GM18867 (cell line): ENCODE results near the gene PTGES.
"Not testable (repeated sequence)": the region's sequence is repeated elsewhere in the genome, so short reads cannot be mapped to it uniquely, and the experiment has no call there.

ENCODE experiments used
- ATAC-seq: cut with Tn5 transposase; IDR thresholded peaks from one replicate; pipeline ENCODE4 v1.9.1; 2021; ENCODE audit warnings: mild to moderate bottlenecking, moderate library complexity; ENCODE audit not compliant: unreplicated experiment

Gene PTGES

DNA sequence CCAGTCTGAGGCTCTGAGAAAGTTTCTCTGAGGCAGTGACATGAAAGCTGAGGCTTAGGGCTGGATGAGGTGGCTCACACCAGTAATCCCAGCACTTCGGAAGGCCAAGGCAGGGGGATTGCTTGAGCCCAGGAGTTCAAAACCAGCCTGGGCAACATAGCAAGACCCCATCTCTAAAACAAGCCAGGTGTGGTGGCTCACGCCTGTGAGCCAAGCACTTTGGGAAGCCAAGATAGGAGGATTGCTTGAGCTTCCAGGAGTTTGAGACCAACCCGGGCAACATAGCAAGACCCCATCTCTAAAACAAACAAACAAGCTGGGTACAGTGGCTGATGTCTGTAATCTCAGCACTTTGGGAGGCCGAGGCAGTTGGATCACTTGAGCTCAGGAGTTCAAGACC is 3.8 kb downstream of the PTGES start:
- ATAC-seq = not testable (repeated sequence)

DNA sequence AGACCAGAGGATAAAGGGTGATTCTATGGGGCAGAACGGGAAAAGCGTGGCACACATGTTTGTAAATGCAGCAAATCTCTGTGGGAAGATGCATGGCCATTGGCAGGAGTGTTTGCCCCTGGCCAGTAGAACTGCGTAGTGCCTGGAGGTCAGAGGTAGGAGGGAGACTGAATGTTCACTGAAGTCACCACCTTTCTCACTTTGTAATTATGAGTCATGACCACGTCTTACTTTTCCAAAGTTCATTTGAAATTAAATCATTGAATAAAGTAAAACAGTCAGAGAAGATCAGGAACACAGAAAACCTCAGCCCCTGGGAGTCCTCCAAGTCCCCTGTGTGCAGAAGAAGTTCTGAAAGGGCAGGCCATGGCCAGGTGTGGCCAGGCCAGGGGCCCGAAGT is 4.6 kb downstream of the PTGES start:
- ATAC-seq = no peak

DNA sequence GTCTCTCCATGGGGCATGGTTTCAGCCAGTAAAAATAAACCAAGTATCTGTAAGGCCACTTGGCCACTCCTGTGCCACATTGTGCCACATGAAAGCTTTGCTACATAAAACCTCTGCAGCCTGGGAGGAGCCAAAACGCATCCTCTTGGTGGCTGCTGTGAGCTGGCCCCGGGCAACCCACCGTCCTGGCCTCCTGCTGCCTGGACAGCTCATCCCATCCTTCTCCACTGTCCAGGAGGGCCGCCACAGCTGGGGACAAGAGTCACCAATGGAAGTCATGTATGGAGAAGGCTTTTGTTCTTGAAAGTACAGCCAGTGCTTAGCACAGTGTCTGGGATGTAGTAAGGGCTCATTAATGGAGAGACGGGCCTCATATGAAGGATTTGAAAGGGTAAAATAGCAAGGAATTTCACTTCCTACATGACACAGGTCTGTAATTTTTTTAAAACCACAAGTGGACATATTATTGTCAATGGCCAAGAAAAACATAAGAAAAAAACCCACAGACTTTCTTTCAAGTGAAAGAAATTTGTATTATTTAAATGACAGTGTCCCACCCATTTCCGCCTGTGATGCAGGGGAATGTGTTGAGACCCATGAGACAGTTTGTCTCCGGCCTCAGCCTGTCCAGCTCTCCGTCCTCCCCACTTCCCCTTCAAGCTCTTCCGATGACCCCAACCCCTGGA is 6.6 kb downstream of the PTGES start:
- no peak for ATAC-seq

DNA sequence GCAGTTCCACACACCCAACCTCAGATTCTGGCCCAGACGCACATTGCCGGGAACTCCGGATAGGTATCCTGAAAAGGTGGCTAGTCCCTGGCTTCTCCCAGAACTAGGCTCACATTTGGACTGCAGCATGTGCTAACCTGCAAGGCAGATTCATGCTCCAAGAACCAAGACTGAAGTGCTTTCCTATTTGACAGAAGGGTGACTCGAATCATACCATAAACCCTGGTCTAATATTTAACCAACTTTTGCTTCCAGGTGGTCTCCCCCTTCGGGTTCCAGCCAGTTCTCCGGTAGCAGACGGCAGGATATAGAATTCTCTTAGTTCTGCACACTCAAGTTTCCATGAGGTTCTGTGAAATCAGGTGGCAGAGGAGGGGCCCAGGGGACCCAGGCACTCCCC is 7.6 kb downstream of the PTGES start:
- no peak for ATAC-seq

DNA sequence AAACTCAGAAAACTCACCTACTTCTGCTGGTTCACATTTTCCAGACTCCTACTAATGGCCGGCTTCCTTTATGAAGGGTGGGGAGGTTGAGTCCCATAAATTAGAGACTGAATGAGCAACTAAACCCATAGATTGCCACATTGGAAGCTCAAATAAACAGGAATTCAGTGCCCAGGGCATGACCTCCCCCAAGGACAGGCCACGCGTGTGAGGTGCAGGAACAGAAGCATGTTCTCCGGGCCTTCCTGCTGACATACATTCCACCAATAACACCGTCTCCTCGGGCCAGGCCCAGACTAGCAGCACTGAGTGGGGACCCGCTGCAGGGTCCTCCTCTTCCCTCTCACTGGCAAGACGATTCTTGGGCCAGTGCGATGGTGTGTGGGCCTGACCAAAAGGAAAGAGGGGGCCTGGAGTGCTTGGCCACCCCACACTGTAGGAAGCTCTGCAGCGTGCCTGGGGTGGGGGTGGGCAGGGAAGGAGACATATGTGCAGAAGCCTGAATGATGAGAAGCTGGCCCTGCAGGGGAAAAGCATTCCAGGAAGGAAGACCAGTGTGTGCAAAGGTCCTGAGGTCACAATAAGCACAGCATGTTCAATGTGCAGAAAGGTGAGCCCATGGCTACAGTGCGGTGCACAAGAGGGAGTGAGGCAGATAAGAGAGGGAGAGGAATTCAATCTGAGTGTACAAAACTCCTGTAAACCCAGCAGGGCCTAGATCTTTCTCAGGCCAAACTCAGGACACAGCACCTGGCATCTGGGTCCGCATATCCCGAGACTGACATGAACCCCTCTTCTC is 12.0 kb downstream of the PTGES start:
- ATAC-seq = no peak

DNA sequence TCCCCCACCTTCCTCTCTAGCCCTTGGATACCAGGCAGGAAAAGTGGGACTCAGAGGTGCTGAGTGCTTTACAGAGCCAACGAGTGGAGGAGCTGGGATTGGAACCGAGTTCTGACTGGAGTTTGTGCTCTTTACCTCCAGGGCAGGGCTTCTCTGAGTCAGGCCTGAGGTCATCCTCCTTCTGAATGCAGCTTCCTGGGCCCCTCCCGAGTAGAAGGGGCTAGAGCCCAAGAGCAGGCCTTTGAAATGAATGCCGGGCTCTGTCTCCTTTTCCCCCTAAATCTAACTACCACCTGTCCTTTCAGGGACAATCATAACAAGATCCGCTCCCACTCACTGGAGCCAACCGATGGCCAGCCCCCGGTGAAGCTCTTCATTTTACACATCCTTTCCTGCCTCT is 12.7 kb downstream of the PTGES start:
- no peak for ATAC-seq

DNA sequence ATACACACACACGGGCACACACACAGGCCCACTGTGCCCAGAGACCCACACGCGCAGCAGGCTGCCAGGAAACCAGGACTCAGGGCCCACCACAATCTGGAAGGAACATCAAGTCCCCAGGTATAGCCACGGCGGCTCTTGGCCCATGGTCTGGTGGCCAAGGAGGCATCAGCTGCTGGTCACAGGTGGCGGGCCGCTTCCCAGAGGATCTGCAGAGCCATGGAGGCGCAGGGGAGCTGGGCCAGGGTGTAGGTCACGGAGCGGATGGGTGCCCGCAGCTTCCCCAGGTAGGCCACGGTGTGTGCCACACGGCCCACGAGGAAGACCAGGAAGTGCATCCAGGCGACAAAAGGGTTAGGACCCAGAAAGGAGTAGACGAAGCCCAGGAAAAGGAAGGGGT is 13.4 kb downstream of the PTGES start:
- no peak for ATAC-seq

DNA sequence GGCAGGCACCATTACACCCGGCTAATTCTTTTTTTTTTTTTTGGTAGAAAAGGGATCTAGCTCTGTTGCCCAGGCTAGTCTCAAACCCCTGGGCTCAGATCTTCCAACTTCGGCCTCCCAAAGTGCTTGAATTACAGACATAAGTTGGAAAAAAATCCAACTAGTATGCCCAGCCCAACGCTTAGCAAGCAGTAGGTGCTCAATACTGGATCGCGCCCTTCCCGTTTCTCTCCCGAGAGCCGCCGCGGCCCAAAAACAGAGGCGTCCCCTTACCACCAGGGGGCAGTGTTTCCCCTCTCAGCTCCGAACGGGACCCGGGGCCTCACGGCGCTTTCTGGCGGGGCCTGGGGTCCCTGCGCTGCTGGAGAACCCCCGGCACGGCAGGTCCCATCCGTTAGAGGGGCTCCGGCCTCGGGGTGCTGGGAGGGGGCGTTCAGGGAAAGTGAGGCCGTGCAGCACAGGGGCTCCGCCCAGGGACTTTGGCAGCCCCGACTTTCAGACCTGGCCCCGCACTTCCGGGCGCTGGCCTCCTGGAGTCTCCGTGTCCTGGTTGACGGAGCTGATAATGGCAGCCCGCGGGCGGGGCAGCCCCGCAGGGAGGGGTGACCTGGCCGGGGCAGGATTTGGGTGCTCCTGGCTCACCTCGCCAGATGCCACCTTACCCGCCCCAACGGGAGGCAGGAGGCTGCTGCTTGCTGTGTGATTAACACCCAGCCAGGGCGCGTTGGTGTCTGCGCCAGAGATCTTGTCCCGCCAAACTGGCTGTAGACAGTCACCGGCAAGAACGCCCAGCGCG is 15.2 kb downstream of the PTGES start:
- ATAC-seq = no peak

DNA sequence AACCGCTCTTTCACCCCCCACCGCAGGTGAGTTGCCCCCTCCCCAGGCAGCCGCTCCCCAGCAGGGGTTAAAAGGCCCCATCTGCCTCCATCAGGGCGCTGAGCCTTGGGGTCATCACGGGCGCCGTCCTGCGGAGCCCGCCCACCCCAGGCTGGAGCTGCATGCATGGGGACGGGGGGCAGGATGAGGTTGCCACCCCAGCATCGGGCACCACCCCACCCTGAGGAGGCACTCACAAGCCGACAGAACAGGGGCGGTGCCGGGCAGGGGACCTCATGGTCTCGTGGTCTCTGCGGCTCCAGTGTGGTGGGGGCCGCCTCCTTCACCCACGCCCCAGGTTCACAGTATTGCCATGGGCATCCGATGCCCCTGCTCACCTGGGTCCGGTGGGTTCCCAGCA is 16.5 kb downstream of the PTGES start:
- no peak for ATAC-seq

DNA sequence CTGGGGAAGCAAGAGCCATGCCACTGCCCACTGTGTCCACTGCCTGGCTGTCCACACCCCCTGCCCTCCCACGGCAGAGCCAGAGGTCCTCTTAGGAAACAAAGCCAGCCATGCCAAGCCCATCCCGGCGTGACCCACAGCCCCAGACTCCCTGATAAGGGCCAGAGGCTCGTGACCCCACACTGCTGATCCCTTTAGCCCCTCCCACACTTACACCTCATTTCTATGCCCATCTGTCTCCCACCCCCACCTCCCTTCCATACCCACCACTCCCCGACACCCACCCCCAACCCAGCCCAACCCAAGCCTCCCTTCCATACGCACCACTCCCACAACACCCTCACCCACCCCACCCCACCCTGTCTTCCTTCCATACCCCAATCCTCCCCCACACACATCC is 17.3 kb downstream of the PTGES start:
- no peak for ATAC-seq

DNA sequence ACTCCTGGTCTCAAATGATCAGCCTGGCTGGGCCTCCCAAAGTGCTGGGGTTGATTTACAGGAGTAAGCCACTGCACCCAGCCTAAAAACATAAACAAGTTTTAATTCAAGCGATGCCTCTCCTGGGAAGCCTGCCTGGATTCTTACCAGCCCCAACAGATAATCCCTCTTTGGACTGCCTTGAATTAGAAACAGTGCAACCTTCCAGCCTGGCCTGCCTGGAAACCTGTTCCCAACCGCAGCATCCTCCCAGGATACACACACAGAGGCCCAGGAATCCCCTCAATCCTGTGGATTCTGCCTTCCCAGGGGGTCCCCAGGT is 19.2 kb downstream of the PTGES start:
- no peak for ATAC-seq

DNA sequence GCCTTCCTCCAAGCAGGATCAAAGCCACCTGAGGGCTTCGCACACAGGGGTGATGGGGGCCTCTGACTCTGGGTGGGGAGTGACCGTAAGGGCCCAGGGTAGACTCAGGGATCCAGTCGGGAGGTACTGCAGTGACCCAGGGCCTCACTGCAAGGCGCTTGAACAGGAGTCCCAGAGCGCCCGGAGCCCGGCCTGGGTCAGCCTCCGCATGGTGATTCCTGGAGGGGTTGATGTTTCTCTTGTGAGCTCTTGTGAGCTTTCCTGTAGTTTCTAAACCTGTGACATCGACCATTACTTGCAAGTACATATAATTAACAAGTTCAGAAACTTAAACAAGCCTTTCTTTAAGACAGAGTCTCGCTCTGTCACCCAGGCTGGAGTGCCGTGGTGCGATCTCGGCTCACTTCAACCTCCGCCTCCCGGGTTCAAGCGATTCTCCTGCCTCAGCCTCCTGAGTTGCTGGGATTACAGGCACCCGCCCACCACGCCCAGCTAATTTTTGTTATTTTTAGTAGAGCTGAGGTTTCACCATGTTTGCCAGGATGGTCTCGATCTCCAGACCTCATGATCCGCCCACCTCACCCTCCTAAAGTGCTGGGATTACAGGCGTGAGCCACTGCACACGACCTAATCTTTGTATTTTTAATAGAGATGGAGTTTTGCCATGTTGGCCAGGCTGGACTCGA is 19.8 kb downstream of the PTGES start:
- no peak for ATAC-seq

DNA sequence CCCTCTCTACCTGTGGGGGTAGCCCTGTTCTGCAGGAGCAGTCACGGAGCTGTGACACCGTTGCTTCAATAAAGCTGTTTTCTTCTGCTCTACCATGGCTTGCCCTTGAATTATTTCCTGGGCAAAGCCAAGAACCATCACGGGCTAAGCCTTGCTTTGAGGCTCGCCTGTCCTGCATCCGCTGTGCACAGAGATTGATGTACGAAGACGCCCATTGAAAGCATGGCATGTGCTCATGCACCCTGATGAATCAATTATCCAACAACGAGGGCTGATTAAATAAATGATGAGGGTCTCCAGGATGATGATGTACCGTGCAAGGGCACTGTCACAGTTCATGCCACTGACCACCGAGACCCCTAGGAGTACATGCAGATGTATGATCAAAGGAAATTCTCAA is 20.7 kb downstream of the PTGES start:
- ATAC-seq = no peak

DNA sequence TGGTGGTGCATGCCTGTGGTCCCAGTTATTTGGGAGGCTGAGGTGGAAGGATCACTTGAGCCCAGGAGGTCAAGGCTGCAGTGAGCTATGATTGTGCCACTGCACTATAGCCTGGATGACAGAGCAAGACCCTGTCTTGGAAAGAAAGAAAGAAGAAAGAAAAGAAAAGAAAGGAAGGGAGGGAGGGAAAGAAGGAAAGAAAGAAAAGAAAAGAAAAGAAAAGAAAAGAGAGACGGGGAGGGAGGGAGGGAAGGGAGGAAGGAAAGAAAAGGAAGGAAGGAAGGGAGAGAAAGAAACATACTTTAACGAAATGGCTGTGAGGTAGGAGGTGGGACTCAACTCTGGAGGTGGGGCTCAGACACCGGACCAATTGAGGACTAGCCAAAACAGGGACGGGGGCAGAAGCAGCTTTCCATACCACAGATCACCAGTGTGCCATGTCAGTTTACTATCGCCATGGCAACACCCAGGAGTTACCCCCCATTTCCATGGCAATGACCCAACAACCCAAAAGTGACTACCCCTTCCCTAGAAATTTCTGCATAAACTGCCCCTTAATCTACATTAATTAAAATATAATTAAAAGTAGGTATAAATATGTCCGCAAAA is 21.3 kb downstream of the PTGES start:
- no peak for ATAC-seq

DNA sequence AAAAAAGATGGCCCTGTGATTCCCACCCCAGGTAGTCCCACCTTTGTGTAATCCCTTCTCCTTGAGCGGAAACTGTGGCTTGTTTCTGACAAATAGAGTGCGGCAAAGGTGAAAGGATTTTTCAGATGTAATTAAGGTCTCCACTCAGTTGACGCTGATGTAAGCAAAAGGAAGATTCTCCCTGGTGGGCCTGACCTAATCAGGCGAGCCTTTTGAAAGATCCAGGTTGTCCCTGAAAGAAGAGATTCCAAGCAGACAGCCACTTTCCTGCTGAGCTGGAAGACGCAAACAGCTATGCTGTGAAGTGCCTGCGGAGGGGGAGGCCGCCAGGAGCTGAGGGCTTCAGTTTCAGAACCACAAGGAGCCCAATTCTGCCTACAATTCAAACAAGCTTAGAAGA is 24.1 kb downstream of the PTGES start:
- no peak for ATAC-seq

DNA sequence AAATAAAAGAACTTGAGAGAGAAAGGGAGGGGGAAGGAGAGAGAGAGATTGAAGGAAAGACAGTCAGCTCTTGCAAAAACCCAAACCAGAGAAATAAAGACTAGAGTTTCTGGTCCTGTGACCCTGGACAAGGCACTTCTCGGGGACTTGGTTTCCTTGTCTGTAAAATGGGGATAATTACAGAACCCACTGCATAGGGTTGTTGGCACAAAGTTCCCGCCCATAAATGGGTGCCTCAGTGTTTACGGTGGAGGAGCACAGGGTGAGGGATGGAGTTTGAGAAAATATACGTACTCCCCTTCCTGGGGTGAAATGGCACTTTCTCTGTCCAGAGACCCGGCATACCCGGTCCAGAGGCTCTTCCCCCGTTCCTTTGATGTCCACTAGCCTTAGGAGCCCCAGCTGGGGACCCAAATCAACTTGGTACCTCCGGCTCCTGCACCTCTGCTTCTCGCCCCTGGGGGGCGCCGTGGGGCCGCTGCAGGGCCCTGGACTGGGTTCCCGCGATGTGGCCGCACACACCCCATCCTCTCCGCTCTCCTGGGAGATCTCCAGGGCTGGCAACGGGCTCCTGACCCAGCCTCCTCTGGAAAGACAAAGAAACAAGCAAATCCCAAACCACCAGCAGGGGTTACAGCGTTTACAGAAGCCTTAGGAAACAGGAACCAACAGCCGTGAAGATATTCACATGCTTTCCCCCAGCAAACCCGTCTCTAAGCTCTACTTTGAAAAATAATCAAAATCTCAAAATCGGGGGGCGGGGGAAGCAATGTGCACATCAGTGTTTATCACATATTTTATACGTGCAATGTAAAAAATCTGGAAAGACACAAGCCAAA is 26.3 kb downstream of the PTGES start:
- ATAC-seq = no peak

DNA sequence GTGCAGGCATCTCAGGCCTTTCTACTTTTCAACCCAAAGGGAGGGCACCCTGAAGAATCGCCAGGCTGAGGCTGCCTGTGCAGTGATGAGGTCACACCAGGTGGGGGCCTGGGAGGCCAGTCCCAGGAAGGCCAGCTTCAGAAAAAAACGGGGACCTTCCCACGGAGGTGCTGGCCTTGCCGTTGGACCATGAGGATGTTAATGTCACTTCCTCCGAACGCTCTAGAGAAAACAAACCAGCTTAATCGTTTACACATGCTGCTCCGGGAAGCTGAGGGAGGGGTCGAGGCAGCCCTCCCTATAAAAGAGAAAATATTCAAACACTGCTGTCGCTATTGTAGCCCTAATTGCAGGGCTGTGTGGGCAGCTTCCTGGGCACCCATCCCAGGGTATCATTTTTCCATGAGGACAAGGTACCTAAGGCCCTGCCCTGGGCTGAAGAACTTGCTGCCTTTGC is 27.0 kb downstream of the PTGES start:
- ATAC-seq = no peak

DNA sequence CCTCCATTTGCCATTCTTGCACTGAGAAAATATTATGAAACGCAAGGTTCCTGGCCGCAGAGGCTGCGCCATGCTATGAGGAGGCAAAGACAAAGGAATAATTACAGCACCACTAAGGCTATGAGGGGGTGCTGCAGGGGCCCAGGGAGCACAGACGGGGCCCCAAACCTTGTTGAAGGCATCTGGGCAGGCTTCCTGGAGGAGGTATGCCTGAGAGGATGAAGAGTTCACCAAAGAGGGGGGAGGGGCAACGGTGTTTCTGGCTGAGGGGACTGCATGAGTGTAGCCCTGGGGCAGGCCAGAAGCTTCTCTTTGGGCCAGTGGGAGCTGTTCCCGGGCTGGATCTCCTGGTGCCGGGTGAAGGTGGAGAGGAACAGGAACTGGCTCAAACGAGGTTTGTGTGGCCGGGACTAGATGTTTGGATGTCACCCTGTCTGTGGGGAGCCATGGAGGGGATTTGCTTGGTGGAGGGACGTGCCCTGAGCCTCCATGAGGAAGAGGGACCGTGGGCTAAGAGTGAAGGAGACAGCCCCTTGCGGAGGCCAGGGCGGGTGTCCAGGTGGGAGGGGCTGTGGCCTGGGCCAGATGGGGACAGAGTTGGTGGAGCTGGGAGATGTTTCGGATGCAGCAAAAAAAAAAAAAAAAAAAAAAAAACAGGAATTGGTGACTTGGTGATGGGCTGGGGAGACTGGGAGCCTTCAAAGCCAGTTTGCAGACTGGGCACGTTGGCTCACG is 28.2 kb downstream of the PTGES start:
- ATAC-seq = no peak

DNA sequence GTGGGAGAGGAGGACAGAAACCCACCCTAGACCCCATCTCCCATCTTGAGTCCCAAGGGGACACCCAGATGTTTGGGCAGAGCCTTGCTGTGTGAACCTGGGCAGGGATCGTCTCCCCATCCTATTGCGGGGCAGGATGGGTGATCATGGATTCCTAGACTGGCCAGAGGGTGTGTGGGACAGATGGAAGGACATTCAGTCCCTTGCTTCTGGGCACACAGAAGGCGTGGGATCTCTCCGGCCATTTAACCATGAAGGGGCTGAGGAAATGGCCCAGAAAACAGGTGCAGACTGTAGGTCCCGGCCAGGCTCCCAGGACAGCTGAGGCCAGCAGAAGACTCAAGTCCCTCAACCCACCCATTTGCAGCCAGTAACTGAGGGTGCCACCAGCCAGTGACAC is 29.9 kb downstream of the PTGES start:
- no peak for ATAC-seq
